Kidney (tissue), 14 donors: ENCODE data around the gene LCNL1. TPM values are rescaled to one million over a fixed set of nuclear protein-coding genes. Genes with fewer than 3 reads are reported as not detected.

Experiments
- DNase-seq, 5 donors: peaks; one replicate each; pipeline ENCODE4 v3.0.0-alpha.2; 2013 to 2020
- FAIRE-seq: peaks from 2 replicates; lab custom pipeline; 2012; peaks lifted over from hg19 to GRCh38; lab: Jason Lieb, UNC
- H3K27ac ChIP-seq, 2 donors: one replicate each; pipeline ENCODE4 v1.7.0; 2013; ENCODE audit warnings: low read depth in 2 of 2, low read length in 2 of 2, inconsistent platforms in 1 of 2
- H3K27me3 ChIP-seq: one replicate; pipeline ENCODE4 v1.7.1; 2013; ENCODE audit warnings: low read length, inconsistent platforms; ENCODE audit not compliant: control insufficient read depth, insufficient read depth
- H3K36me3 ChIP-seq, 3 donors: one replicate each; pipeline versions ENCODE4 v1.7.0 to v1.7.1; 2013; ENCODE audit warnings: low read length in 3 of 3, control low read depth in 1 of 3, inconsistent platforms in 1 of 3; ENCODE audit not compliant: insufficient read depth in 3 of 3, control insufficient read depth in 2 of 3
- H3K4me1 ChIP-seq, 3 donors: one replicate each; pipeline versions ENCODE4 v1.7.0 to v1.7.1; 2013; ENCODE audit warnings: low read length in 3 of 3, inconsistent platforms in 1 of 3, low read depth in 1 of 3; ENCODE audit not compliant: control insufficient read depth in 2 of 3, insufficient read depth in 2 of 3
- H3K4me3 ChIP-seq, 3 donors: one replicate each; pipeline versions ENCODE4 v1.7.0 to v1.8.1; 2013; ENCODE audit warnings: low read length in 3 of 3, control low read depth in 1 of 3, inconsistent platforms in 1 of 3
- H3K9ac ChIP-seq, 3 donors: one replicate each; pipeline versions ENCODE4 v1.7.0 to v1.7.1; 2013; ENCODE audit warnings: low read length in 3 of 3, control low read depth in 1 of 3, inconsistent platforms in 1 of 3
- H3K9me3 ChIP-seq, 3 donors: one replicate each; pipeline versions ENCODE4 v1.7.0 to v1.7.1; 2013; ENCODE audit warnings: low read length in 3 of 3, control low read depth in 1 of 3, inconsistent platforms in 1 of 3; ENCODE audit not compliant: control insufficient read depth in 2 of 3, insufficient read depth in 1 of 3
- CTCF ChIP-seq: IDR thresholded peaks from 3 replicates; pipeline ENCODE4 v1.5.1; 2012; ENCODE audit warnings: mild to moderate bottlenecking, moderate library complexity, borderline replicate concordance; ENCODE audit not compliant: insufficient read depth; ENCODE audit errors: extremely low read depth
- intact Hi-C: fragments of 100-400 bp; cut with DNase I; formaldehyde crosslinking; loops from one replicate; pipeline ENCODE4 v1.11.1; 2022
- polyA plus RNA-seq: library from polyadenylated mRNA; stranded (reverse); fragments of 350-450 nt; fragmentation: Illumina TruSeq; extraction: RNeasy Lipid Tissue Mini Kit (QIAGEN cat#74804); gene quantifications from one replicate; pipeline ENCODE4 v1.2.3, GENCODE V29; 2014; ENCODE audit warnings: low read depth, low replicate concordance; ENCODE audit not compliant: insufficient read depth
- total RNA-seq: library from RNA; stranded (reverse); fragmentation: NEBNext Ultra II Directional; extraction: Animal tissue kit (Norgen Biotek cat#: 25700); gene quantifications from one replicate; pipeline ENCODE4 v1.2.1, GENCODE V29; 2021
- donor health status: control.
- donor health status: control.
- donor health status: control.
- donor health status: control.
- donor health status: control.
- donor health status: DM: yes; HTN: yes; CAD: no.
- donor health status: Normal renal cell carcinoma (clear cell type).

LCNL1 gene
- total and polyA plus RNA-seq, 2 donors from 2014 or later: 0.54 to 1.4 TPM

GRCh38 chr9:136973618-136974617, 8.9 kb upstream of the LCNL1 start:
- no peaks in the 10 kb centered on the region for H3K36me3 ChIP-seq
- DNase-seq (no peak), FAIRE-seq (no peak)
- no peak overlapping the region for H3K9ac ChIP-seq
- no peaks in the 10 kb centered on the region for H3K9me3 ChIP-seq
- intact Hi-C loops: no loop called here
- H3K27me3 ChIP-seq: no peaks in the 10 kb centered on the region
- no peak for TF ChIP-seq CTCF
- H3K4me3 ChIP-seq: no peak overlapping the region
- peaks cover 0 to 14% (median 0%) of the 10 kb centered on the region in 3 donors for H3K4me1 ChIP-seq
- H3K27ac ChIP-seq: no peak overlapping the region

DNA sequence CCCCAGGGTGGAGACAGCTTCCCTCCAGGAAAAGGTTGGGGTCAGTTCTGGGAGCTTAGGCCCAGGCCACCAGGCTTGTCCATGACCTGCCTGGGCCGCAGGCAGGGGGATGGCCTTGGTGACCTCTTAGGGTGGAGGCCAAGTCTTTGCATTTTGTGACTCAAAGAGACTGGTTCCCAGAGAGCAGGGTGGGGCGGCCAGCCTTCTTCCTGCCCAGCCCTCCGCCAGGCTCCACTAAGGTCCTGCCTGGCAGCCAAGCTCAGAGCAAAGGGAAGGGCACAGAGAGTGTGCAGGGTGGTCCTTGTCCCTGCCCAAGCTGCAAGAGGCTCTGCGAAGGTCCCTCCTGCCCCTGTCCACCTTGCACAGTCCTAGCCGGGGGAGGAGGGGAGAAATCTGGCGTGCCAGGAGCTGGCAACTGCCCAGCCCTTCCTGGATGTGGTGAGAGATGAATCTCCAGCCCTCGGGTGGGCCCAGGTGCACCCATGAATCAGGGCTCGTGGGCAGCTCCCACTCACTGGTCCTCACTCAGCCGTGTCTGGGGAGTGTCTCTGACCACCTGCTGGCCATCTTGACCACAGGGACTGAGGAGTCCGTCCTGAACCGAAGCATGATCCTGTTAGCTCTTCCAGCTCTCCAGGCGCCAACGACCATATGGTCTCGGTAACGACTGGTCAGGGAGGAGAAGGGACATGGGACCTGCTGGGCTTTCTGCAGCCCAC, 7.8 kb upstream of the LCNL1 start:
- intact Hi-C loops: no loop called here
- Histone ChIP-seq H3K27ac (peak overlapping the region in 1 of 2 donors; percentile 37), H3K4me3 (no peak overlapping the region), H3K4me1 (peaks cover 0 to 14% (median 0%) of the 10 kb centered on the region in 3 donors), H3K27me3 (no peaks in the 10 kb centered on the region), H3K9me3 (no peaks in the 10 kb centered on the region), H3K9ac (no peak overlapping the region), H3K36me3 (no peaks in the 10 kb centered on the region)
- no peak for DNase-seq
- FAIRE-seq: no peak
- no peak for TF ChIP-seq CTCF

GRCh38 chr9:136975644-136976043, 7.1 kb upstream of the LCNL1 start:
- no peak for TF ChIP-seq CTCF
- DNase-seq: peak in 1 of 5 donors; percentile 34
- intact Hi-C loops: no loop called here
- Histone ChIP-seq H3K36me3 (no peaks in the 10 kb centered on the region), H3K27me3 (no peaks in the 10 kb centered on the region), H3K9me3 (no peaks in the 10 kb centered on the region), H3K4me3 (no peak overlapping the region), H3K9ac (no peak overlapping the region), H3K4me1 (peaks cover 0 to 14% (median 0%) of the 10 kb centered on the region in 3 donors), H3K27ac (no peak overlapping the region)
- no peak for FAIRE-seq
